ENCODE data around the gene NRXN3. TPM values are rescaled to one million over a fixed set of nuclear protein-coding genes. Genes with fewer than 3 reads are reported as not detected.

NRXN3 gene
- total RNA-seq, 1 experiment from 2014 or later, result not detected

DNA sequence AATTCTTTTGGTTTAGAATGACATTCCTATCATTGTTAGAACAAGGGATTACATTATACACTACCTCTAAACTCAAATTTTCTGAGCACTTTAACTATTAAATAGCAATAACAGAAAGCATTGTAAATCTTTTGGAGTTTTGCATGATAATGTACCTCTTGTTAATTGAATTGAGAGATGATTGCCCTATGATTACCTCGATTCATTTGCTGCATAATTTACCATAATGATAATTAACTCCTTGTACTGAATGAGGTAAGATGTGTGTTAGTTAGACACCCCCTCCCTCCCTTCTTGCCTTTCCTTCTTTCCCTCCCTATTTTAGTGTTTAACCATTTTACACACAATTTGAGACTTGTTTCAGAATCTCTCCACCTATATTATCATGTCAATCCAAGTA, 1572.0 kb downstream of the NRXN3 start:
- no peak overlapping the region for H3K4me3 ChIP-seq
- H3K9me3 ChIP-seq (ENCODE audit: insufficient read depth, low read depth), result no peaks in the 10 kb centered on the region
- no peak overlapping the region for H3K4me2 ChIP-seq
- no peak for DNase-seq
- BruUV-seq (replicated peaks), result no TSS peak
- H3F3A ChIP-seq (ENCODE audit: insufficient read depth, low read depth), result no peaks in the 10 kb centered on the region
- no peaks in the 10 kb centered on the region for H4K20me1 ChIP-seq (ENCODE audit: insufficient read depth)
- no peak overlapping the region for H3K27ac ChIP-seq
- no peaks in the 10 kb centered on the region for H3K9me2 ChIP-seq (ENCODE audit: insufficient read depth)
- H3K79me2 ChIP-seq (ENCODE audit: low read depth), result no peaks in the 10 kb centered on the region
- ChIA-PET POLR2A (ENCODE audit: unreplicated experiment) (no interaction called here), CTCF (no interaction called here)
- no peaks in the 10 kb centered on the region for H3K4me1 ChIP-seq (replicated peaks; ENCODE audit: insufficient read depth)
- intact Hi-C loops (cut with micrococcal nuclease; ENCODE audit: unreplicated experiment), result no loop called here
- TF ChIP-seq EZH2 (IDR thresholded peaks at IDR 0.05; ENCODE audit: low read depth), result no peak
- TF ChIP-seq CTCF (conservative IDR thresholded peaks at IDR 0.05), result no peak
- no peaks in the 10 kb centered on the region for H3K36me3 ChIP-seq (ENCODE audit: low read depth)
- no peak overlapping the region for H2AFZ ChIP-seq
- no peaks in the 10 kb centered on the region for H3K27me3 ChIP-seq (ENCODE audit: insufficient read depth, low read depth)

GRCh38 chr14:79745046-79745445, 1574.9 kb downstream of the NRXN3 start:
- Histone ChIP-seq H3K4me3 (no peak overlapping the region), H3K4me1 (replicated peaks; ENCODE audit: insufficient read depth) (no peaks in the 10 kb centered on the region), H3K36me3 (ENCODE audit: low read depth) (no peaks in the 10 kb centered on the region), H3K9me3 (ENCODE audit: insufficient read depth, low read depth) (no peaks in the 10 kb centered on the region), H3K4me2 (no peak overlapping the region), H3K27ac (no peak overlapping the region), H3K79me2 (ENCODE audit: low read depth) (no peaks in the 10 kb centered on the region), H2AFZ (no peak overlapping the region), H3K27me3 (ENCODE audit: insufficient read depth, low read depth) (no peaks in the 10 kb centered on the region), H3F3A (ENCODE audit: insufficient read depth, low read depth) (no peaks in the 10 kb centered on the region), H4K20me1 (ENCODE audit: insufficient read depth) (no peaks in the 10 kb centered on the region), H3K9me2 (ENCODE audit: insufficient read depth) (no peaks in the 10 kb centered on the region)
- intact Hi-C loops (cut with micrococcal nuclease; ENCODE audit: unreplicated experiment), result no loop called here
- BruUV-seq (replicated peaks), result no TSS peak
- DNase-seq, result no peak
- CTCF ChIA-PET, result no interaction called here
- TF ChIP-seq CTCF (conservative IDR thresholded peaks at IDR 0.05), result no peak
- no peak for TF ChIP-seq EZH2 (IDR thresholded peaks at IDR 0.05; ENCODE audit: low read depth)
- POLR2A ChIA-PET (ENCODE audit: unreplicated experiment), result no interaction called here

DNA sequence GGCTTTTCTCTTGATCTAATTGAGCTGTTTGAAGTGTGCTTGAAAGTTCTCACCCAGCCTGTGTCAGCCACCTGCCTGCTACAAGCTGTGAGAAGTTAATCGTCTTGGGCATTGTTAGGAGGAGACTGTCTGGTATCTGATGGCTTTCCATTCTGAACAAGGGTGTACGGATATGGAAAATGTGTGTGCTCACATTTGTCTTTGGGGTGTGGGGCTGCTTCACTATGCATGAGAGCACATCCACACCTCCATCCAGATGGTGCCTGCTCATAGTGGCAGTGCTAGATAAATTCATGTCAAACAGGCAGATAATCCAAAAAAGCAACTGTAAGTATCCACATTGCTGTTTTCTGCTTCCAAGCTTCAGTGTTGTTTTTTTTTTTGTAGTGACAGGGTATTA, 1578.9 kb downstream of the NRXN3 start:
- Histone ChIP-seq H3F3A (ENCODE audit: insufficient read depth, low read depth) (no peaks in the 10 kb centered on the region), H3K9me2 (ENCODE audit: insufficient read depth) (no peaks in the 10 kb centered on the region), H3K36me3 (ENCODE audit: low read depth) (no peaks in the 10 kb centered on the region), H3K4me3 (no peak overlapping the region), H3K79me2 (ENCODE audit: low read depth) (no peaks in the 10 kb centered on the region), H2AFZ (no peak overlapping the region), H4K20me1 (ENCODE audit: insufficient read depth) (no peaks in the 10 kb centered on the region), H3K9me3 (ENCODE audit: insufficient read depth, low read depth) (no peaks in the 10 kb centered on the region), H3K4me1 (replicated peaks; ENCODE audit: insufficient read depth) (no peaks in the 10 kb centered on the region), H3K27me3 (ENCODE audit: insufficient read depth, low read depth) (no peaks in the 10 kb centered on the region), H3K27ac (no peak overlapping the region), H3K4me2 (no peak overlapping the region)
- no peak for DNase-seq
- no TSS peak for BruUV-seq (replicated peaks)
- intact Hi-C loops (cut with micrococcal nuclease; ENCODE audit: unreplicated experiment), result no loop called here
- TF ChIP-seq EZH2 (IDR thresholded peaks at IDR 0.05; ENCODE audit: low read depth) (no peak), CTCF (conservative IDR thresholded peaks at IDR 0.05) (no peak)
- CTCF ChIA-PET, result no interaction called here
- POLR2A ChIA-PET (ENCODE audit: unreplicated experiment), result no interaction called here

Data from PC-9 (cell line).